GM21390 (cell line): ENCODE measurements around the gene TEC.
A peak's percentile ranks its signal among the peaks of the same experiment; 100 is the strongest.

Experiments
- ATAC-seq: cut with Tn5 transposase; IDR thresholded peaks from one replicate; pipeline ENCODE4 v1.9.1; 2021; ENCODE audit not compliant: unreplicated experiment

Gene TEC

DNA sequence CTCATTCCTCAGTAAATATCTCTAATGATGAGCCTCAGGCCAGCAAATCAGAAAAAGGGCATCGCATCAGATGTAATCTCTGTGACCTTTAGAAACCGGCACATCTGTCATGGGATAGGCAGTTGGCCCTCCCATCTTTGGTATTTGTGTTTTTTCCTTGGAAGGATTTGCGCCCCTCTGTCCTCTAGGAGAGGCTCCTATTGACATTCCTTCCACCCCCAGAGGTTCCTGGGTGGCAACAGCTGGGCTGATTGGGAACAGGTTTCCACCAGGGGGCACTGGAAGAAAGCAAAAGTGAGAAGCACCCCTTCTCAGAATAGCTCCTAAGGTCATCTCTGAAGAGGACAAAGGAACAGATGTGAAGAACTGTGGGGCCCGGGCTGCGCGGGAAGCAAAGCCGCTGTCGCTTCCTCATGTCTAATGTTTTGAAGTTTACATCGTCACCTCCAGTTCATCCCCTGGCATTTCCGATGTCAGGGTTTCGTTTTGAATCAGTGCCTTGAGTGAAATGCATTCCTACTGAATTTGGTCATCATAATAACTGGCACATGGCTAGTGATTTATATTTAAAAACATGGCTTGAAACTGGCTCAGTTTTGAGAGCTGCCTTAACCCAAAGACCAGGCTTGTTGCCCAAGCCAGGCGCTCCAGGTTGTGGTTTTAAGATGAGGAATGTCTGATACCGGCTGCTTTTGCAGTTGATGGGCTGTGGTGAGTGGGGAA, 141.8 kb downstream of the TEC start:
- peak; percentile 90 for ATAC-seq

DNA sequence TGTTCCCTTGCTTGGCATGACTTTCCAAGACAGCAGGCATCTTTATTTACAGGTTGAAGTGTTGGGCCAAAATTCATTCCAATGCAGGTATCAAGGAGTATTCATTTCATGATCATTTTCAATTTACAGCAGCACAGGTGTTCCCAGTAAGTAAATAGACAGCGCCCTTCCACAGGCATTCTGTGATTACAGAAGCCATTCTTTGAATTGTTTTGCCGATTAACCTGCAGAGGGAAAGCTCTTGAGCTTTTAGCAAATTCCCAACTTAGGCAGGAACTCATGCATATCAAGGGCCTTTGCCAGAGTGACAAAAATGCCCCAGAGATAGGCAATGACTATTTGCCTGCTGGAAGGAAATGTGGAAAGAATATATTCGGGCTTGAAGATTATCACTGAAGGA, 142.4 kb downstream of the TEC start:
- no peak for ATAC-seq

DNA sequence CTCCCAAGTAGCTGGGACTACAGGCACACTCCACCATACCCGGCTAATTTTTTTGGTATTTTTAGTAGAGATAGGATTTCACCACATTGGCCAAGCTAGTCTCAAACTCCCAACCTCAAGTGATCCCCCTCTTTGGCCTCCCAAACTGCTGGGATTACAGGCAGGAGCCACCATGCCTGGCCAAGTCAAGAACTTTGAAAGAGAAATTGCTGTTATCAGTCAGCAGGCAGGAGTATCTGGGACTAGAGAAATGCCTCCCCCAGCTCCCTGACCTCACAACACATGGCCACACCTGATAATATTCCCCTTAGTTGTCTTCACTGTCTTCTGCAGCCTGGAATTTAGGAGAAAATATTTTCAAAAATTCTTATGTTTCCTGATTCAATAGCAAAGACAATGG, 143.0 kb downstream of the TEC start:
- ATAC-seq = no peak

DNA sequence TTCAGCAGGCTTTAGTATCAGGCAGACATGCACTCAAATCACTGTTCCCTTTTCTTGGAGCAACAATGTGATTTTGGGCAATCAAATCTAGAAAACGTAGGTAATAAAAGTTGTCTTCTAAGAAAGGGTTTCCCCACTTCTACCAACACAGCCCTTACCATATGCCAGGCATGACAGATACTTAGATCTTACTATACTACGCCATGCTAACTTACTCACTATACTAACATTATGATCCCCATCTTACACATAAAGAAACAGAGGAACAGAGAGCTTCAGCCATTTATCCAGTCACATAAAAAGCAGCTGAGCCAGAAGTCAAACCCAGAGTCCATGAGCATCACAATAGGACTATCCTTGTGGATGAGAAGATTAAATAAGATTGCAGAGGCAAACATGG, 144.8 kb downstream of the TEC start:
- no peak for ATAC-seq

- ATAC-seq = no peak
Observed at GRCh38 chr4:48122756-48123155, 146.9 kb downstream of the TEC start.

- no peak for ATAC-seq
Observed at GRCh38 chr4:48121180-48121579, 148.5 kb downstream of the TEC start.

DNA sequence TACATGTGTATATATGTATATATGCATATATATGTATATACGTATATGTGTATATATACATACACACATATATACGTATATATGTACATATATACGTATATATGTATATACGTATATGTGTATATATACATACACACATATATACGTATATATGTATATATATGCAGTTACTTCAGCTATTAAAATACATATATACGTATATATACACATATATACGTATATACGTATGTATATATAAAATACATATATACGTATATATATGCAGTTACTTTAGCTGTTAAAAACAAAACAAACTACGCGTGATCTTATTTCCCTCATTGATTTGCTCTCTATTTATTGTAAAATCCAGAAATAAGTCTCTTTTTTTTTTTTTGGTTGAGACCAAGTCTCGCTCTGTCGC, 149.5 kb downstream of the TEC start:
- ATAC-seq = no peak

- no peak for ATAC-seq
Observed at GRCh38 chr4:48119646-48120045, 150.0 kb downstream of the TEC start.

- ATAC-seq = no peak
Observed at GRCh38 chr4:48118081-48118480, 151.6 kb downstream of the TEC start.

DNA sequence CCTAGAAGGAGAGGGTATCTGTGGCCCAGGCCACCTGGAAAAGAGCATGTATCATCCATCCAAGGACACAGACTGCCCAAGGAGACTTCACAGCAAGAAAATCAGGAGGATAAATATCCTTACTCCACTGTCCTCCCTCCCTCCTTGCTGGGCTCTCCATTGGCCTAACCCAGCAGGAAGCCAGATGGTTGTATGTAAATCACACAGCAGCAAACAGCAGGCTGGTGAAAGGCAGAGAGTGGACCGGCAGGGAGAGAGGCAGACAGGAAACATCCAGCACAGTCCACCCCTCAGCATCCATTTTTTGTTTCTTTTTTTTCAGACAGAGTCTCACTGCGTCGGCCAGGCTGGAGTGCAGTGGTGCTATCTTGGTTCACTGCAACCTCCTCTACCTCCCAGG, 153.1 kb downstream of the TEC start:
- ATAC-seq = no peak

- ATAC-seq = no peak
Observed at GRCh38 chr4:48114412-48114811, 155.2 kb downstream of the TEC start.

- no peak for ATAC-seq
Observed at GRCh38 chr4:48112017-48112667, 157.5 kb downstream of the TEC start.

DNA sequence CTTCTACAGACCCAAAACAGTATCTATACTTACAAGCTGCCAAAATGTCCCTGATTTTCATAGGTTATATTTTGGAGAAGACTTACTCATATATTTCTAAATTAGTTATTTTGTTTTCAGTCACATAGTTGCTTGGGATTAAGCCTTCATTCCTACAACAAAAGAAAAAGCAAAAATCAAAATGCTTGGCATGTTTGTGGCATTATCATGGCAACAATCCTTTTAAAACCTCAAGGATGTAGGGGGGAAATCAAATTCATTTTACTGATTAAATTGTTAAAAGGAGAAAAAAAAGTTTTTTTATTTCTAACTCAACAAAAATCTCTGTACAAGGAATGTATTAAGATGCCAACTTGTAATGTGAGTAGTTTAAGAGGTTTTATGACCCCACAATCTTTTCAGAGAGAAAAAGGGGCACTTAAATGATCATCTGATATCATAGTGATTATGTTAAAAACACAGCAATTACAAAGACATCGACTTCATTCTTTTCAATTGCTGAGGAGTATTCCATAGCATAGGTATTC, 159.1 kb downstream of the TEC start:
- ATAC-seq = no peak

DNA sequence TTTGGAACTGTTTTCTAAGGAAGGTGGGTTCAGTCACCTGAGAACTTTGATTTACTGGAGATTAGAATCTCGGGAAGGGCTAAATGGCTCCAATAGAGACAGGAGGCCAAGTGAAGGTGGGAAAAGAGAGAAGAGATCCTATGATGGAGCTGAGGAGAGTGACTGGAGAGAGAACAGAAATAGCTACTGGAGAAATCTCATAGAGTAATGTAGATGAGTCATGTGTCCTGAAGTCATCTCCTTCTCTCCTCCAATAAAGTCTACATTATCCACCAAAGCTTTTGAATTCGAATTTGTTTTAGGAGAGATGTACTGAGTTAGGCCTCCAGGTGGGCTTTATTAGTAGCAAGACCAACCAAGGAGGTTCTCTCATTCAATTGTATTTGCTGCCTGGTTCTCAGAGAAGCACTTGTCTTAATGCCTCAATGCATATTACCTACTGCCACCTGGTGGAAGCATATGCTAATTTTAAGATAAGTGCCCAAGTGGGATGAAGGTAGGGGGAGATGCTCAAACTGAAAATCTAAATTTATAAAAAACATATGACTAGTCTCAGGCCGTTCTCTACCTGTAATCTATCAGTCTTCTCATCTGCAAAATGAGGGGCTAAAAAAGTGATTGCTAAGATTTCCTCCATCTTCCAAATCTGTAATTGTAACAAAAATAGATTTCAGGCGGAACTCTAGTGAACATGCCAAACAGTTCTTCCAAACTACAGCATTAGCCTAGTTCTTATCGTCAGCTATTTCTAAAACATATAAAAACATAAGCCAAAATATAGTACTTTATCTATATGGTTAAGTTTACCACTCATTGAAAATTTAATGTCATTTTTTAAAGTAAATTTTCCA, 160.0 kb downstream of the TEC start:
- ATAC-seq = peak; percentile 75

DNA sequence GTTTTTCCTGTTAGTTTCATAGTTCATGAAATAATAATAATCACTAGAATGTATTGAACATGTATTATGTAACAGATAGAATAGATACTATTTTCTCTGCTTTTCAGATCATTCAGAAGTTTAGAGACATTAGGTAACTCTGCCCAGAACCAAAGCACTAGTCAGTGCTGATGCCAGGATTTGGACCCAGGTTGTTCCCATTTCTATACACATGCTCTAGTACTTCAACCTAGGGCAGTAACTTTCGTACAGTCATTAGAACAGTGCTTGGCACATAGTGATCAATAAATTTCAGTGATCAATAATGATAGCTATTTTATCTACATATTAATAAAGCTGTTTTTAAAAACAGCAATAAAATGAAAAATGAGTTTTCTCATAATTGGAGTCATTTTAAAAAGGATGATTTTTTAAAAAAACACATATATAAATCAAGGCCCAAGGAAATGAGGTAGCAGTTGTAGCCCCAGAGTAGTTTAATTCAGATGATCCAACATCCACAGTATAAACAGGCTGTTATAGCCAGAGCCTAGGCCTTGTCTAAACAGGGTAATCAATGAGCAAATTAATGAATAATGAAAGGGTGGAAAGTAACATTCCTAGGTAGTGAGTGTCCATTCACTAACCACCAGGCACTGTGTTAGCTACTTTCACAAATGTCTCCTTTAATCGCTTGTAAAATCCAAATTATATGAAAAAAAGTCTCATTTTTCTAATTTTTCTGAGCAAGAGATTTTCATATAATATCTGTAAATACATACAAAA, 161.1 kb downstream of the TEC start:
- ATAC-seq = no peak

DNA sequence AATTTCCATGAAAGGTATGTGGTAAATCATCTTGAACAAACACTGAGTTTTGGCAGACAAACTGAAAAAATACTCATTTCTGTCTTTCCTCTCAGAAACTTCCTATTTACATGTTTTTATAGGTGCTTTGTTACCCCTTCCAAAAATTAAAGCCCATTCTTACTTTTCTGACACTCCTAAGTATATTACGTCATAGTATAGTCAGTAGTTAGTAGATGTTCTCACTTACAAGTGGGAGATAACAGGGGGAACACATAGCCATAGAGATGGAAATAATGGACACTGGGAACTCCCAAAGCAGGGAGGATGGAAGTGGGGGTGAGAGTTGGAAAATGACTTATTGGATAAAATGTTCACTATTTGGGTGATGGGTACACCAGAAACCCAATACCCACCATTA, 164.4 kb downstream of the TEC start:
- ATAC-seq = no peak

- ATAC-seq = peak; percentile 80
Observed at GRCh38 chr4:48103483-48104139, 166.0 kb downstream of the TEC start.

- no peak for ATAC-seq
Observed at GRCh38 chr4:48102303-48102702, 167.3 kb downstream of the TEC start.

- ATAC-seq = no peak
Observed at GRCh38 chr4:48100256-48100655, 169.4 kb downstream of the TEC start.

DNA sequence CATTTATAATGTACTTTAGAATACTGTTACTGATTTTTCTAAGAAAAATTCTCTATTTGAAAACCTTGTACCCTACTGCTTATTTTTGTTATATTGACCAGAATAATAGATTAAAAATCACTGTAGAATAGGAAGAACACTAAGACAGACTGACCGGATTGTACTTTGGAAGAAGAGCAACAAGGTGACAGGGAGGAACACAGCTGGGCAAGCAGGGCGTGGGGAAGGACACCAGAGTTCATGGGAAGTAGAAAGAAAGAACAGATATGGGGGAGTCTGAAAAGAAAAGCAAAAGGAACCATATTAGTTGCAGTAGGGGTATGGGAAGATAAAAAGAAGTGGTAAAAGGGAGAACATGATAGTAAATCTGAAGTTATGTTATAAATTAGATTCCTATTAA, 174.2 kb downstream of the TEC start:
- no peak for ATAC-seq
